ENCODE results near the gene ANKRD27. TPM values are rescaled to one million over a fixed set of nuclear protein-coding genes. Genes with fewer than 3 reads are reported as not detected.
"Not testable (repeated sequence)": the region's sequence is repeated elsewhere in the genome, so short reads cannot be mapped to it uniquely, and the experiment has no call there.

Gene ANKRD27
- total RNA-seq, 1 donor from 2014 or later = 15.3 TPM

DNA sequence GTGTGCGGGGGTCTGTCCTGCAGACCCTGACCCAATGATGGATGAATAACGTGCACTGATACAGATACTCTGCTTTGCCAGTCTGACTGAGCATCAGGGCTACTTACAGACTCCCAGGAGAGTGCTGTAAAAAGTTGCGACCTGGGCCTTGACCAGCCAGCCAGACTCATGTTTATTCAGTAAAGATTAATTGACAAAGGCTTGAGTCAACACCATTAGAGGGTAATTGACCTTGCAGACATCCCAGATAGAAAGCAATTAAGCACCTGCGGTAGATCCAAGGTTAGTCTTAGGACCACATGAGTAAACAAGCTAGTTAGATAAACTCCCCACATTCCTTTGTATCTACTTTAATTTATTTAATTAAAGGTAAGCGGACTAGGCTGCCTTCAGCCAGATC lies 27.0 kb upstream of the ANKRD27 start:
- peaks cover 2% of the 10 kb centered on the region for H3K27me3 Mint-ChIP-seq (ENCODE audit: unreplicated experiment)
- peaks cover 9% of the 10 kb centered on the region for H3K36me3 Mint-ChIP-seq (ENCODE audit: unreplicated experiment)
- DNase-seq = no peak
- H3K9me3 Mint-ChIP-seq (ENCODE audit: unreplicated experiment) = peaks cover 4% of the 10 kb centered on the region
- no peak overlapping the region for H3K27ac Mint-ChIP-seq (ENCODE audit: unreplicated experiment)
- no peaks in the 10 kb centered on the region for H3K4me1 Mint-ChIP-seq (ENCODE audit: low read depth, unreplicated experiment)
- no peak for TF ChIP-seq CTCF (IDR thresholded peaks at IDR 0.05; ENCODE audit: partially characterized antibody, unreplicated experiment)
- H3K4me3 Mint-ChIP-seq (ENCODE audit: unreplicated experiment) = no peak overlapping the region

DNA sequence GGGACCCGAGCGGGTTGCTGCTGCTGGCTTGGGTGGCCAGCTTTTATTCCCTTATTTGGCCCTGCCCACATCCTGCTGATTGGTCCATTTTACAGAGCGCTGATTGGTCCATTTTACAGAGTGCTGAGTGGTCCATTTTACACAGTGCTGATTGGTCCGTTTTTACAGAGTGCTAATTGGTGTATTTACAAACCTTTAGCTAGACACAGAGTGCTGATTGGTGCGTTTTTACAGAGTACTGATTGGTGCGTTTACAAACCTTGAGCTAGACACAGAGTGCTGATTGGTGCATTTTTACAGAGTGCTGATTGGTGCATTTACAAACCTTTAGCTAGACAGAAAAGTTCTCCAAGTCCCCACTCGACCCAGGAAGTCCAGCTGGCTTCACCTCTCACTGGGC lies 25.1 kb upstream of the ANKRD27 start:
- not testable (repeated sequence) for H3K27ac Mint-ChIP-seq (ENCODE audit: unreplicated experiment)

GRCh38 chr19:32696771-32697170 lies 21.8 kb upstream of the ANKRD27 start:
- not testable (repeated sequence) for H3K4me3 Mint-ChIP-seq (ENCODE audit: unreplicated experiment); H3K27ac Mint-ChIP-seq (ENCODE audit: unreplicated experiment); H3K4me1 Mint-ChIP-seq (ENCODE audit: low read depth, unreplicated experiment); H3K36me3 Mint-ChIP-seq (ENCODE audit: unreplicated experiment); H3K9me3 Mint-ChIP-seq (ENCODE audit: unreplicated experiment); DNase-seq; H3K27me3 Mint-ChIP-seq (ENCODE audit: unreplicated experiment)

More for the DNA sequence above, 25.1 kb upstream of the ANKRD27 start:
- H3K27me3 Mint-ChIP-seq (ENCODE audit: unreplicated experiment); DNase-seq; H3K4me1 Mint-ChIP-seq (ENCODE audit: low read depth, unreplicated experiment); H3K9me3 Mint-ChIP-seq (ENCODE audit: unreplicated experiment); H3K4me3 Mint-ChIP-seq (ENCODE audit: unreplicated experiment); H3K36me3 Mint-ChIP-seq (ENCODE audit: unreplicated experiment): not testable (repeated sequence)

- H3K9me3 Mint-ChIP-seq (ENCODE audit: unreplicated experiment); DNase-seq; H3K36me3 Mint-ChIP-seq (ENCODE audit: unreplicated experiment); H3K4me1 Mint-ChIP-seq (ENCODE audit: low read depth, unreplicated experiment); H3K27me3 Mint-ChIP-seq (ENCODE audit: unreplicated experiment); H3K4me3 Mint-ChIP-seq (ENCODE audit: unreplicated experiment); H3K27ac Mint-ChIP-seq (ENCODE audit: unreplicated experiment): not testable (repeated sequence)
These were observed 20.5 kb upstream of the ANKRD27 start for GRCh38 chr19:32695506-32695905.

GRCh38 chr19:32694851-32695250 lies 19.9 kb upstream of the ANKRD27 start:
- not testable (repeated sequence) for H3K27me3 Mint-ChIP-seq (ENCODE audit: unreplicated experiment); H3K27ac Mint-ChIP-seq (ENCODE audit: unreplicated experiment); H3K4me3 Mint-ChIP-seq (ENCODE audit: unreplicated experiment)

DNA sequence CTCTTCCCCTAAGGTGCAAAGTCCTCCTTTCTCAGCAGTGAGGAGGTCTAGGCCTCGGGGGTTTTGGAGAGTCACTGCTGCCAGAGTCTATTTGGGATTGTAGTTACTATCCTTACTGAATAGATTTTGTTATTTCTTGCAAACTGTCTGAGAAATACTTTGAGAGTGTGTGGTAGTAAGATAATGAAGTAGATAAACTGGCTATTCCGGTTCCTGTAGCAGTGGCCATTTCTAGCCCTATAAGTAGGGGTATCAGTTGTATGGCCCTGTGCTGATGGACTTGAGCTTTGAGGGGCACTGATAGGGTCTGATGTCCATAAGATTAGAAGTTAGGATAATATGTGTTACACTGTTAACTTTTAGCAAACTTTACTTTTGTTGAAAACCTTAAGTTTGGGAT lies 19.3 kb upstream of the ANKRD27 start:
- not testable (repeated sequence) for H3K4me3 Mint-ChIP-seq (ENCODE audit: unreplicated experiment)

More at GRCh38 chr19:32694851-32695250, 19.9 kb upstream of the ANKRD27 start:
- H3K4me1 Mint-ChIP-seq (ENCODE audit: low read depth, unreplicated experiment); H3K36me3 Mint-ChIP-seq (ENCODE audit: unreplicated experiment); H3K9me3 Mint-ChIP-seq (ENCODE audit: unreplicated experiment); DNase-seq: not testable (repeated sequence)

DNA sequence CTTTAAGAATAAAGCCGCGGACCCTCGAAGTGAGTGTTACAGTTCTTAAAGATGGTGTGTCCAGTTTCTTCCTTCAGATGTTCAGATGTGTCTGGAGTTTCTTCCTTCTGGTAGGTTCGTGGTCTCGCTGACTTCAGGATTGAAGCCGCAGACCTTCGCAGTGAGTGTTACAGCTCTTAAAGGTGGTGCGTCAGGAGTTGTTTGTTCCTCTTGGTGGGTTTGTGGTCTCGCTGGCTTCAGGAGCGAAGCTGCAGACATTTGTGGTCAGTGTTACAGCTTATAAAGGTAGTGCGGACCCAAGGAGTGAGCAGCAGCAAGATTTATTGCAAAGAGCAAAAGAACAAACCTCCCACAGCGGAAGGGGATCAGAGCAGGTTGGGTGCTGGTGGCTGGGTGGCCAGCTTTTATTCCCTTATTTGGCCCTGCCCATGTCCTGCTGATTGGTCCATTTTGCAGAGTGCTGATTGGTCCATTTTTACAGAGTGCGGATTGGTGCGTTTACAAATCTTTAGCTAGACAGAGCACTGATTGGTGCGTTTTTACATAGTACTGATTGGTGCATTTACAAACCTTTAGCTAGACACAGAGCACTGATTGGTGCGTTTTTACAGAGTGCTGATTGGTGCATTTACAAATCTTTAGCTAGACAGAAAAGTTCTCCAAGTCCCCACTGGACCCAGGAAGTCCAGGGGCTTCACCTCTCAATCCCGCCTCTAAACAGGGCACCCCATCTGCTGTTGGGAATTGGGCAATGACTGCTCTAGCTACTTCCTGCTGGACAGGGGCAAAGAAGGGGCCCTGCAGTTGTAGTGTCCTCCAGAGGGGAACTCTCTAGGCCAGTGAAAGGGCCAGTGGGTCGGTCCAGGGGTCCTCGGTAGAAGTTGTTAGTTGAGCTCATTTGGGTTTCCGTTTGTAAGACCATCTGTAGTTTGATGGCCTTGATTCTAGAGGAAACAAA lies 18.4 kb upstream of the ANKRD27 start:
- H3K4me1 Mint-ChIP-seq (ENCODE audit: low read depth, unreplicated experiment); H3K9me3 Mint-ChIP-seq (ENCODE audit: unreplicated experiment); H3K36me3 Mint-ChIP-seq (ENCODE audit: unreplicated experiment); H3K27ac Mint-ChIP-seq (ENCODE audit: unreplicated experiment); H3K27me3 Mint-ChIP-seq (ENCODE audit: unreplicated experiment); DNase-seq: not testable (repeated sequence)
- peak overlapping the region; percentile 79 for H3K4me3 Mint-ChIP-seq (ENCODE audit: unreplicated experiment)

More for the DNA sequence above, 19.3 kb upstream of the ANKRD27 start:
- not testable (repeated sequence) for H3K9me3 Mint-ChIP-seq (ENCODE audit: unreplicated experiment); H3K36me3 Mint-ChIP-seq (ENCODE audit: unreplicated experiment); DNase-seq; H3K4me1 Mint-ChIP-seq (ENCODE audit: low read depth, unreplicated experiment); H3K27me3 Mint-ChIP-seq (ENCODE audit: unreplicated experiment); H3K27ac Mint-ChIP-seq (ENCODE audit: unreplicated experiment)

DNA sequence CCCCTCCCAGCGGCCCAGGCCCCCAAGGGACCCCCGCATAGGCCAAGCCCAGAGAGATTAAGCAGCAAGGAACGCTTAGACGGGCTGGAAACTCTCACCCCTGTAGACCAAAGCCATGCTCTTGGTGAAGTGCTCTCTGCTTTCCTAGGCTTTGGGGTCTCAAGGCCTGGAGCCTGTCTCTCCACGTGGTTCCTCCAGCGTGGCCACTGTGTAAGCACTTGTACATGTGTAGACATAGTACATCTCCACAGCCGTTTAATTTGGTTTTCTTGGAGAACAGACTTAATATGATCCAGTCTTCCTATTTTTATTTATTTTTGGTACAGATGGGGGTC lies 17.7 kb upstream of the ANKRD27 start:
- Mint-ChIP-seq H3K4me3 (ENCODE audit: unreplicated experiment) (peak overlapping the region; percentile 79), H3K9me3 (ENCODE audit: unreplicated experiment) (peaks cover 6% of the 10 kb centered on the region), H3K4me1 (ENCODE audit: low read depth, unreplicated experiment) (peaks cover 3% of the 10 kb centered on the region), H3K27me3 (ENCODE audit: unreplicated experiment) (peaks cover 8% of the 10 kb centered on the region), H3K36me3 (ENCODE audit: unreplicated experiment) (peaks cover 6% of the 10 kb centered on the region), H3K27ac (ENCODE audit: unreplicated experiment) (peak overlapping the region; percentile 66)
- no peak for DNase-seq
- TF ChIP-seq CTCF (IDR thresholded peaks at IDR 0.05; ENCODE audit: partially characterized antibody, unreplicated experiment) = no peak

Measured in glutamatergic neuron (in vitro differentiated cells).